Peyer's patch (tissue), 4 donors: ENCODE results near the gene CHCHD3.

ENCODE experiments used
- POLR2A ChIP-seq, 2 donors: fragments of 450-650 bp; IDR thresholded peaks; one replicate each; pipeline ENCODE4 v1.5.1; 2017; ENCODE audit warnings: antibody characterized with exemption in 2 of 2, mild to moderate bottlenecking in 2 of 2, moderate library complexity in 2 of 2
- TF ChIP-seq, protein P1 (sequence below), 6 experiments: fragments of 450-650 bp in 4 of 6; fragments of 200-600 bp in 2 of 6; sonication (generic) in 1 of 6; IDR thresholded peaks; one replicate each; pipeline ENCODE4 v1.5.1; 2017 to 2019; ENCODE audit warnings: antibody characterized with exemption in 6 of 6, mild to moderate bottlenecking in 3 of 6, moderate library complexity in 1 of 6

DNA sequence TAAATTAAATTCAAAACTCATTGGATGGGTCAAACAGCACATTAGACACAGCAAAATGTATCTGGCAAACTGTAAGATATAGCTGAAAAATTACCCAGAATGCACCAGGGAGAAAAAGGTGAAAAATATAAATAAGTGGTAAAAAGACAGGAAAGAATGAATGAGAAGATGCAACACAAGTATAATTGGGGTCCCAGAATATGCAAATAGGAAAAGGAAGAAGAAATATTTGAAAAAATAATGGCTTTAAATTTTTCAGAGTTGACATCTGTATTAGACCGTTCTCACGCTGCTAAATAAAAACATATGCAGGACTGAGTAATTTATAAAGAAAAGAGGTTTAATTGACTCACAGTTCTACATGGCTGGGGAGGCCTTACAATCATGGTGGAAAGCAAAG is 337.9 kb downstream of the CHCHD3 start:
- TF ChIP-seq, protein P1, sequence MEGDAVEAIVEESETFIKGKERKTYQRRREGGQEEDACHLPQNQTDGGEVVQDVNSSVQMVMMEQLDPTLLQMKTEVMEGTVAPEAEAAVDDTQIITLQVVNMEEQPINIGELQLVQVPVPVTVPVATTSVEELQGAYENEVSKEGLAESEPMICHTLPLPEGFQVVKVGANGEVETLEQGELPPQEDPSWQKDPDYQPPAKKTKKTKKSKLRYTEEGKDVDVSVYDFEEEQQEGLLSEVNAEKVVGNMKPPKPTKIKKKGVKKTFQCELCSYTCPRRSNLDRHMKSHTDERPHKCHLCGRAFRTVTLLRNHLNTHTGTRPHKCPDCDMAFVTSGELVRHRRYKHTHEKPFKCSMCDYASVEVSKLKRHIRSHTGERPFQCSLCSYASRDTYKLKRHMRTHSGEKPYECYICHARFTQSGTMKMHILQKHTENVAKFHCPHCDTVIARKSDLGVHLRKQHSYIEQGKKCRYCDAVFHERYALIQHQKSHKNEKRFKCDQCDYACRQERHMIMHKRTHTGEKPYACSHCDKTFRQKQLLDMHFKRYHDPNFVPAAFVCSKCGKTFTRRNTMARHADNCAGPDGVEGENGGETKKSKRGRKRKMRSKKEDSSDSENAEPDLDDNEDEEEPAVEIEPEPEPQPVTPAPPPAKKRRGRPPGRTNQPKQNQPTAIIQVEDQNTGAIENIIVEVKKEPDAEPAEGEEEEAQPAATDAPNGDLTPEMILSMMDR (IDR thresholded peaks at IDR 0.05) = no peak
- TF ChIP-seq POLR2A (IDR thresholded peaks at IDR 0.05) = no peak
